H1 (cell line): Measurements from ENCODE around the gene SYTL1. TPM values are rescaled to one million over a fixed set of nuclear protein-coding genes. Genes with fewer than 3 reads are reported as not detected.

ENCODE experiments used
- CTCF ChIA-PET: fragments of 300-600 bp; sonication (Branson Sonifier 250); formaldehyde crosslinking; loops from one replicate; lab custom pipeline; 2021; ENCODE audit not compliant: partially characterized antibody; lab: Charles Lee
- POLR2A ChIA-PET: fragments of 300-600 bp; sonication (Branson Sonifier 250); formaldehyde crosslinking; loops from one replicate; lab custom pipeline; 2021; ENCODE audit warnings: inconsistent platforms; ENCODE audit not compliant: partially characterized antibody; lab: Charles Lee
- DNase-seq, 2 experiments: peaks; one replicate each; pipeline versions ENCODE4 v3.0.0 to v3.0.0-alpha.2; 2010 to 2022; ENCODE audit warnings: low spot score in 2 of 2, low read depth in 1 of 2, mixed read lengths in 1 of 2
- FAIRE-seq: peaks from 2 replicates; lab custom pipeline; 2011; peaks lifted over from hg19 to GRCh38; lab: Jason Lieb, UNC
- H2AFZ ChIP-seq: 2 replicates; pipeline ENCODE4 v1.8.1; 2012; ENCODE audit warnings: low read length, inconsistent platforms
- H2AK5ac ChIP-seq: 2 replicates; pipeline ENCODE4 v1.6.1; 2013; ENCODE audit warnings: low read depth, low read length
- H2BK120ac ChIP-seq: replicated peaks from 2 replicates; pipeline ENCODE3; 2013; ENCODE audit warnings: low read depth, low read length, inconsistent platforms
- H2BK12ac ChIP-seq: 2 replicates; pipeline ENCODE4 v1.6.1; 2013; ENCODE audit warnings: low read depth, low read length
- H2BK15ac ChIP-seq: 2 replicates; pipeline ENCODE4 v1.6.1; 2013; ENCODE audit warnings: low read length
- H2BK20ac ChIP-seq: 2 replicates; pipeline ENCODE4 v1.6.1; 2013; ENCODE audit warnings: low read length
- H2BK5ac ChIP-seq: 2 replicates; pipeline ENCODE4 v1.6.1; 2013; ENCODE audit warnings: low read depth, low read length
- H3K14ac ChIP-seq: 2 replicates; pipeline ENCODE4 v1.6.1; 2013; ENCODE audit warnings: inconsistent platforms; ENCODE audit not compliant: insufficient read length
- H3K18ac ChIP-seq: 2 replicates; pipeline ENCODE4 v1.6.1; 2013; ENCODE audit warnings: low read length; ENCODE audit errors: extremely low read depth
- H3K23ac ChIP-seq: 2 replicates; pipeline ENCODE4 v1.6.1; 2013; ENCODE audit warnings: inconsistent platforms; ENCODE audit not compliant: insufficient read length
- H3K23me2 ChIP-seq: 2 replicates; pipeline ENCODE4 v1.6.1; 2013; ENCODE audit warnings: low read depth, low read length
- H3K27ac ChIP-seq: 2 replicates; pipeline ENCODE4 v1.6.1; 2011; ENCODE audit warnings: low read depth, low read length, inconsistent platforms
- H3K27me3 ChIP-seq, 4 experiments: replicated peaks in 1 of 4; 1 replicate in 1 of 4; 2 replicates in 3 of 4; pipeline versions ENCODE4 v1.6.1 to v1.8.1; 2011 to 2013; ENCODE audit warnings: low read length in 3 of 4, mild to moderate bottlenecking in 3 of 4, inconsistent platforms in 2 of 4, mixed read lengths in 2 of 4, moderate library complexity in 1 of 4; ENCODE audit not compliant: control insufficient read depth in 3 of 4, insufficient read depth in 3 of 4; ENCODE audit errors: extremely low read depth in 1 of 4
- H3K36me3 ChIP-seq, 4 experiments: 2 replicates each; pipeline versions ENCODE4 v1.6.1 to v1.8.1; 2011 to 2013; ENCODE audit warnings: mild to moderate bottlenecking in 4 of 4, low read length in 3 of 4, moderate library complexity in 2 of 4, control low read depth in 1 of 4, inconsistent platforms in 1 of 4; ENCODE audit not compliant: insufficient read depth in 4 of 4, control insufficient read depth in 2 of 4
- H3K4ac ChIP-seq: replicated peaks from 2 replicates; pipeline ENCODE3; 2013; ENCODE audit warnings: low read length, low read depth, mixed read lengths, inconsistent platforms; ENCODE audit not compliant: insufficient read length
- H3K4me1 ChIP-seq, 4 experiments: replicated peaks in 1 of 4; 1 replicate in 1 of 4; 2 replicates in 3 of 4; pipeline versions ENCODE4 v1.6.1 to v1.8.1; 2011 to 2013; ENCODE audit warnings: low read length in 3 of 4, inconsistent platforms in 2 of 4, mixed read lengths in 1 of 4; ENCODE audit not compliant: insufficient read depth in 4 of 4, control insufficient read depth in 3 of 4
- H3K4me2 ChIP-seq, 2 experiments: 2 replicates each; pipeline versions ENCODE4 v1.6.1 to v1.8.1; 2011 to 2013; ENCODE audit warnings: low read depth in 2 of 2, low read length in 2 of 2, control low read depth in 1 of 2, inconsistent platforms in 1 of 2, mild to moderate bottlenecking in 1 of 2; ENCODE audit not compliant: insufficient read depth in 1 of 2
- H3K4me3 ChIP-seq, 4 experiments: fragments of 200-600, 300-600 bp in 1 of 4; sonication (generic), shearing (Covaris generic), sonication (Bioruptor Twin) in 1 of 4; 2 replicates each; pipeline versions ENCODE4 v1.5.1 to v1.8.1; 2011 to 2016; ENCODE audit warnings: low read length in 4 of 4, low read depth in 3 of 4, control low read depth in 2 of 4, inconsistent platforms in 2 of 4, mild to moderate bottlenecking in 2 of 4, mixed read lengths in 1 of 4, moderate library complexity in 1 of 4; ENCODE audit not compliant: insufficient read depth in 2 of 4; ENCODE audit errors: extremely low read depth in 1 of 4
- H3K56ac ChIP-seq: replicated peaks from 2 replicates; pipeline ENCODE3; 2013; ENCODE audit warnings: low read depth, mild to moderate bottlenecking, mixed read lengths, low read length, inconsistent platforms; ENCODE audit not compliant: insufficient read length
- H3K79me1 ChIP-seq: 2 replicates; pipeline ENCODE4 v1.6.1; 2013; ENCODE audit warnings: low read depth, low read length, control low read depth
- H3K79me2 ChIP-seq, 2 experiments: 2 replicates each; pipeline versions ENCODE4 v1.6.1 to v1.8.1; 2012 to 2013; ENCODE audit warnings: low read length in 2 of 2, mild to moderate bottlenecking in 2 of 2, inconsistent platforms in 1 of 2; ENCODE audit not compliant: insufficient read depth in 2 of 2, control insufficient read depth in 1 of 2
- H3K9ac ChIP-seq, 4 experiments: replicated peaks in 1 of 4; 1 replicate in 1 of 4; 2 replicates in 3 of 4; pipeline versions ENCODE4 v1.6.1 to v1.8.1; 2011 to 2013; ENCODE audit warnings: low read depth in 3 of 4, low read length in 3 of 4, control low read depth in 2 of 4, mild to moderate bottlenecking in 2 of 4, moderate library complexity in 2 of 4, inconsistent platforms in 1 of 4; ENCODE audit errors: extremely low read depth in 1 of 4
- H3K9me3 ChIP-seq, 2 experiments: 2 replicates each; pipeline versions ENCODE4 v1.6.1 to v1.8.1; 2012 to 2013; ENCODE audit warnings: mild to moderate bottlenecking in 2 of 2, moderate library complexity in 2 of 2, control low read depth in 1 of 2, inconsistent platforms in 1 of 2, low read depth in 1 of 2, low read length in 1 of 2, mixed read lengths in 1 of 2; ENCODE audit not compliant: insufficient read depth in 2 of 2
- H4K20me1 ChIP-seq, 2 experiments: replicated peaks in 1 of 2; 2 replicates each; pipeline versions ENCODE3 to v1.8.1; 2011 to 2013; ENCODE audit warnings: inconsistent platforms in 2 of 2, low read length in 2 of 2, mild to moderate bottlenecking in 1 of 2; ENCODE audit not compliant: insufficient read depth in 2 of 2, control insufficient read depth in 1 of 2
- H4K5ac ChIP-seq: 2 replicates; pipeline ENCODE4 v1.6.1; 2013; ENCODE audit warnings: low read length, low read depth, mixed read lengths, inconsistent platforms; ENCODE audit not compliant: insufficient read length
- H4K8ac ChIP-seq: 2 replicates; pipeline ENCODE4 v1.8.0; 2013; ENCODE audit warnings: mild to moderate bottlenecking, moderate library complexity, low read length, inconsistent platforms; ENCODE audit not compliant: insufficient read depth; ENCODE audit errors: extremely low read depth
- H4K91ac ChIP-seq: replicated peaks from 2 replicates; pipeline ENCODE3; 2013; ENCODE audit warnings: low read length, mixed read lengths, inconsistent platforms; ENCODE audit not compliant: insufficient read length
- ATF2 ChIP-seq: IDR thresholded peaks from 2 replicates; pipeline ENCODE4 v1.6.1; 2012; ENCODE audit warnings: low read length, inconsistent platforms
- ATF3 ChIP-seq: IDR thresholded peaks from 2 replicates; pipeline ENCODE4 v1.6.1; 2011; ENCODE audit warnings: low read depth, mild to moderate bottlenecking, low read length; ENCODE audit not compliant: insufficient read depth
- HDAC6 ChIP-seq: IDR thresholded peaks from one replicate; pipeline ENCODE4 v1.7.1; 2012; ENCODE audit warnings: low read depth, mild to moderate bottlenecking, inconsistent platforms, low read length, moderate library complexity
- JUND ChIP-seq: IDR thresholded peaks from 2 replicates; pipeline ENCODE4 v1.6.1; 2011; ENCODE audit warnings: mild to moderate bottlenecking, improper control_type of control experiment, low read length
- MAX ChIP-seq: IDR thresholded peaks from 2 replicates; pipeline ENCODE4 v1.6.1; 2012; ENCODE audit warnings: inconsistent platforms
- NRF1 ChIP-seq: IDR thresholded peaks from 2 replicates; pipeline ENCODE4 v1.6.1; 2011; ENCODE audit warnings: mild to moderate bottlenecking, low read depth, low read length, improper control_type of control experiment
- RNF2 ChIP-seq: fragments of 200-900, 300-1000 bp; sonication (generic); IDR thresholded peaks from 2 replicates; pipeline ENCODE4 v1.7.1; 2016; ENCODE audit warnings: borderline replicate concordance, low read depth, mild to moderate bottlenecking, antibody characterized with exemption, low read length; ENCODE audit not compliant: poor library complexity, severe bottlenecking; ENCODE audit errors: missing control alignments
- TBP ChIP-seq: IDR thresholded peaks from 2 replicates; pipeline ENCODE4 v1.6.1; 2011; ENCODE audit warnings: low read depth, low read length, improper control_type of control experiment
- YY1 ChIP-seq: IDR thresholded peaks from 2 replicates; pipeline ENCODE4 v1.6.1; 2011; ENCODE audit warnings: low read depth, mild to moderate bottlenecking, low read length
- WGBS, 2 experiments: shearing (Covaris generic) in 1 of 2; methylation state at CpG; one replicate each; pipeline versions ENCODE4 v1.1.6 to v1.1.7; 2013 to 2015; ENCODE audit warnings: low lambda C conversion rate in 2 of 2, mixed read lengths in 2 of 2, inconsistent platforms in 1 of 2, low coverage in 1 of 2, missing lambda C conversion rate in 1 of 2; ENCODE audit not compliant: insufficient replicate concordance in 2 of 2, insufficient coverage in 1 of 2, insufficient read length in 1 of 2; ENCODE audit errors: extremely low coverage in 1 of 2, missing lambda C conversion rate in 1 of 2; 5-methylcytosine and 5-hydroxymethylcytosine counted together
- polyA plus RNA-seq, 7 experiments: library from polyadenylated mRNA; depleted of rRNA in 3 of 7; stranded (reverse) in 5 of 7; unstranded in 2 of 7; fragments of >200 nt in 5 of 7; fragments of 200-250 nt in 2 of 7; gene quantifications; 1 replicate in 5 of 7; 2 replicates in 1 of 7; 4 replicates in 1 of 7; pipeline versions ENCODE4 v1.2.1 to v1.2.3, GENCODE V29; 2011 to 2013; ENCODE audit warnings: missing spikeins in 2 of 7, mixed read lengths in 2 of 7
- total RNA-seq: library from RNA; stranded (reverse); fragmentation: NEBNext Ultra II Directional; extraction: Animal tissue kit (Norgen Biotek cat#: 25700); gene quantifications from 2 replicates; pipeline ENCODE4 v1.2.1, GENCODE V29; 2021

The SYTL1 gene
- total and polyA plus RNA-seq, 2 of the 8 experiments (the other 6 are each of a cell fraction or from before 2014, with no cell fraction given), result 6.4 to 19.5 TPM

- Histone ChIP-seq H2BK120ac (no peak overlapping the region), H3K56ac (no peak overlapping the region), H3K14ac (no peak overlapping the region), H2AFZ (no peak overlapping the region), H3K23ac (no peak overlapping the region), H3K27me3 (peaks cover 0 to 8% (median 7%) of the 10 kb centered on the region in 4 experiments; a peak in 6 of 7 replicates), H3K23me2 (peaks cover 26% of the 10 kb centered on the region), H3K9ac (no peak overlapping the region), H3K4me3 (no peak overlapping the region), H3K79me2 (peaks cover 0 to 4% of the 10 kb centered on the region in 2 experiments; a peak in 1 of 4 replicates), H3K9me3 (no peaks in the 10 kb centered on the region), H2BK20ac (no peak overlapping the region), H3K4me2 (no peak overlapping the region), H4K5ac (no peak overlapping the region), H2AK5ac (no peak overlapping the region; the same call in 1 of the 2 replicates), H2BK12ac (no peak overlapping the region), H3K79me1 (no peaks in the 10 kb centered on the region), H3K4ac (no peak overlapping the region), H4K91ac (no peak overlapping the region), H4K20me1 (peaks cover 0 to 9% of the 10 kb centered on the region in 2 experiments), H2BK15ac (no peak overlapping the region), H3K4me1 (peaks cover 0 to 32% (median 20%) of the 10 kb centered on the region in 4 experiments; a peak in 6 of 7 replicates), H3K27ac (no peak overlapping the region), H4K8ac (no peak overlapping the region), H2BK5ac (no peak overlapping the region), H3K18ac (no peak overlapping the region), H3K36me3 (0 out of 8 replicates have a peak, but pooled peaks cover 0 to 3% (median 0%) of the 10 kb centered on the region in 4 experiments)
- ChIA-PET CTCF (interaction anchor here (0.6 to 6.6 kb wide), 11 partner anchors 9 to 206 kb away, joined by 3 to 75 read pairs (median 5); no protein-coding TSS in a partner anchor), POLR2A (interaction anchor here (0.6 to 1.2 kb wide), 4 partner anchors 13 to 46 kb away, joined by 3 to 5 read pairs (median 3); no protein-coding TSS in a partner anchor)
- no peak for FAIRE-seq
- 88% methylated on average over 14 of the region's 14 CpGs; no CpG with 5 or more reads in 1 of the 2 experiments for WGBS, 2 experiments
- DNase-seq, result no peak
- TF ChIP-seq ATF2, result no peak
- no peak for TF ChIP-seq ATF3
- TF ChIP-seq JUND, result no peak
- TF ChIP-seq TBP, result no peak
- TF ChIP-seq HDAC6, result no peak
- TF ChIP-seq RNF2, result no peak
- no peak for TF ChIP-seq YY1
- no peak for TF ChIP-seq MAX
- TF ChIP-seq NRF1, result no peak
Observed at GRCh38 chr1:27346991-27347624, 5.3 kb downstream of the SYTL1 start.
